NB4 (cell line): ENCODE data around the gene ABLIM3.

Source experiments
- DNase-seq: peaks from one replicate; pipeline ENCODE4 v3.0.0; 2010; ENCODE audit warnings: low read depth
- H3K4me3 ChIP-seq: one replicate; pipeline ENCODE4 v1.5.1; 2011; ENCODE audit warnings: mild to moderate bottlenecking, low read depth, low read length, moderate library complexity
- CTCF ChIP-seq: IDR thresholded peaks from one replicate; pipeline ENCODE4 v1.5.1; 2012; ENCODE audit warnings: low read depth, low read length
- MAX ChIP-seq: IDR thresholded peaks from 2 replicates; pipeline ENCODE4 v1.6.1; 2011; ENCODE audit warnings: low read depth, low read length
- MYC ChIP-seq: IDR thresholded peaks from 2 replicates; pipeline ENCODE4 v1.6.1; 2011; ENCODE audit warnings: low read depth, low read length
- POLR2A ChIP-seq: IDR thresholded peaks from 2 replicates; pipeline ENCODE4 v1.6.1; 2011; ENCODE audit warnings: mild to moderate bottlenecking; ENCODE audit not compliant: insufficient read length; ENCODE audit errors: extremely low read depth

Gene ABLIM3

GRCh38 chr5:149195337-149195887, 54.1 kb downstream of the ABLIM3 start:
- DNase-seq = no peak
- no peak for TF ChIP-seq CTCF
- TF ChIP-seq MYC = no peak
- H3K4me3 ChIP-seq = no peak overlapping the region

- H3K4me3 ChIP-seq = no peak overlapping the region
- TF ChIP-seq CTCF (no peak), MYC (no peak), POLR2A (no peak), MAX (no peak)
- no peak for DNase-seq
These were observed 54.7 kb downstream of the ABLIM3 start for GRCh38 chr5:149195962-149196361.

- no peak for TF ChIP-seq CTCF
- TF ChIP-seq MYC = no peak
- TF ChIP-seq MAX = no peak
- no peak for TF ChIP-seq POLR2A
- DNase-seq = no peak
- no peak overlapping the region for H3K4me3 ChIP-seq
These were observed 56.9 kb downstream of the ABLIM3 start for GRCh38 chr5:149198148-149198547.

- DNase-seq = no peak
- H3K4me3 ChIP-seq = no peak overlapping the region
- TF ChIP-seq CTCF = no peak
- no peak for TF ChIP-seq POLR2A
- no peak for TF ChIP-seq MYC
- no peak for TF ChIP-seq MAX
These were observed 59.1 kb downstream of the ABLIM3 start for GRCh38 chr5:149200355-149200754.

- no peak for TF ChIP-seq MYC
- no peak for TF ChIP-seq POLR2A
- no peak for TF ChIP-seq CTCF
- no peak overlapping the region for H3K4me3 ChIP-seq
- DNase-seq = no peak
These were observed 59.9 kb downstream of the ABLIM3 start for GRCh38 chr5:149201121-149201637.

- no peak for DNase-seq
- no peak overlapping the region for H3K4me3 ChIP-seq
- TF ChIP-seq MAX = no peak
- TF ChIP-seq POLR2A = no peak
- TF ChIP-seq CTCF = no peak
- TF ChIP-seq MYC = no peak
These were observed 61.7 kb downstream of the ABLIM3 start for GRCh38 chr5:149202910-149203451.
